Measurements from ENCODE around the gene JAG1.

The JAG1 gene

DNA sequence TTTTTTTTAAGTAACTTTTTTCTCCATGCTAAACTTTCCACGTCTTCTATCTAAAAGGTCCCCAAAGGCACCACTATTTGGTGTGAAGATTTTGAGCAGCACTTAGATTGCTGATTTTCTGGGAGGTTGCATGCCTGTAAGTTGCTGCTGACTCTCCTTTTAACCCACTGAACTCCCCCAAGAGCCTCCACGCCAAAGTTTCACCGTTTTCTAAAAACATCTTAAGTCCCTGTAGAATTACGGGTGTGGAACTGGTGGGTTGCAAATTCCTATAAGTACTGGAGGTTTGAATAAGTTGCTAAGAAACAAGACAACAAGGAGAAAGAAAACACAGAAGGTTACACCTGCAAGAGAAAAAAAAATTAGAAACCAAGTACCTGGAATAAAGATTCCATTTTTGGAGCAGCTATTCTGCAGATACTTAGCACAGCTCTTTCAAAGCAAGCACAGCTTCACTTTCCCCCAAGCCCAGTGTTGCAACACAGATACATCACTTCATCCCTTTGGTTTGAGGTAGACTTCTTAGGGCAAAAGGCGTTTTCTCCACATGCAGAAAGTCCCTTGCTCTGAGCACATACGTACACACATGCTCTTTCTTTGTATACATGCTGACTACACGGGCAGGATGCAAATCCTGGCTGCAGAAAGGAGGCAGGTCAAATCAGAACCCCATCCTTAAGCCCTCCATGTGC, 5.0 kb downstream of the JAG1 start:
- no peak for DNase-seq (ENCODE audit: low read depth, low spot score)

DNA sequence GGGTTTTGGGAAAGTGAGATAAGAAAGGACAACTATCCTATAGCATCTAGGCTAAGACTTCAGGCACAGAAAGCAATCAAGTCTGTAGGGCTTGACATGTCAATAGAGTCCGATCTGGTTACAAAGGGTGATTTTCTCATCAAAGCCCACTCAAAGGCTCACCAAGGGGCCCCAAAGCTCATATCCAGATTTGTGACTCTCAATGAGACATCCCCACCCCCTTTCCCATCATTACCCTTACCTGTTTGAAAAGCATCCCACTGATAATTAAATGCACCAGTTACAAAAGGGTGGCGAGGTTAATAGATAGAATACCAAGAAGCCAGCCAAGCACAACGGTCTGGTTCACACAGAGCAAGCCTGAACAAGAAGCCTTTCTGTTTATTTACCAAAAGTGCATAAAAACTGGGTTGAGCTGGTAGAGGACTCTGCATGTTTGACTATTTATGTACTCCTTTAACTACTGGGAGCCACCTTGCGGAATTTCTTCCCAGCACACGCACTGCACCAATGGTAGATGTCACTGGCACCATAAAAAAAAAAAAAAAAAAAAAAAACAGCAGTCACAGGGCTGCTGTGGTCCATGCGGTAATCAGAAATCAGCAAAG, 6.1 kb downstream of the JAG1 start:
- DNase-seq (ENCODE audit: low read depth, low spot score) = no peak

DNA sequence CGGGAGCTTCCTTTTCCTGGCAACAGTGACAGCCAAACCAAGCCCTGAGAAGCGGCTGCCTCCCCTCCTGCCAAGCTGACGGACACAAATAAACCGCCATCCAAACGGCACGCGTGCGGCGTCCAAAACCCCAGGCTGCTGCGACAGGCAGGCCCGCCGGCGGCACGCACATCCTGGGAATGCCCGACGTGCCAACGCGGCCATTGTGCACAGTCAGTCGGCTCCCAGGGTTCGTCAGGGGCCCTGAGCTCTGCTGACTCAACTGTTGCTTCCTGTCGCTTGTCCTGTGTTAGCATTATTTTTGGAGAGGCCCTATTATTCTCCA, 6.8 kb downstream of the JAG1 start:
- no peak for DNase-seq (ENCODE audit: low read depth, low spot score)

DNA sequence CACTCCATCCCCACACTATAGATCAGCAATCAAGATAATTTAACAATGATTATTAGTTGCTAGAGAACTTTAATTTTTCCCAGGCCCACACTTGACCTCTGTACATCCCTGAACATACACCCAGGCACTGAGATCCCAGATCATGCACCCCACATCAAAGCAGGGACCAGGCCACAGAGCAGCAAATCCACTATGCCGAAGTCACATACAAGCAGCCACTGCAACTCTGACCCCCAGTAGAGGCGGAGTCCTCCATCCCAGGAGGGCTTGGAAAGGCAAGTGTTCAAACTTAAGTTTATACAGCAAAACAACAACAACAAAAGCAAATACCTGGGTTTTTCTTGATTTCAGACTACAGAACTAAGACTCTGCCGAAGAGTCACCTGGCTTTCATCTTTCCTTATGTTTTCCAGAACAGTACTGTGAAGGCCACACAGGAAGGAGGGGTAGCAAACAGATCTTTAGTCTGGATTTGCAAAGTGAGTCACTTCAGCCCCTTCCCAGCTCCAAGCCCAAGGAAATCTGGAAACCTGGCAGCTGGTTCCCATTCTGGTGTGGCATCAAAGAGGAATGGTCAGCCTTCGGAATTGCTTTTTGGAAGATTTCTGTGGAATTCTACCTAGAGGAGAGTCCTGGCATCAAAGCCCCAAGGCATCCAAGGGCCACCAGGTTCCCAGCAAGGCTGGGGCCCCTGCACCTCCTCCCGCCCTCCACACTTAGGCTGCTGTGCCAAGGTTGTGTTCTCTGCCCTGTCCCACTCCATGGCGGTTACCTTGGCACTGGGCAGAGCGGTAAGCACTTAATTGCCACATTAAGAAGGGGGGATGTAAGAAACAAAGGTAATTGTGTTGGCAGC, 7.3 kb downstream of the JAG1 start:
- DNase-seq (ENCODE audit: low read depth, low spot score) = no peak

DNA sequence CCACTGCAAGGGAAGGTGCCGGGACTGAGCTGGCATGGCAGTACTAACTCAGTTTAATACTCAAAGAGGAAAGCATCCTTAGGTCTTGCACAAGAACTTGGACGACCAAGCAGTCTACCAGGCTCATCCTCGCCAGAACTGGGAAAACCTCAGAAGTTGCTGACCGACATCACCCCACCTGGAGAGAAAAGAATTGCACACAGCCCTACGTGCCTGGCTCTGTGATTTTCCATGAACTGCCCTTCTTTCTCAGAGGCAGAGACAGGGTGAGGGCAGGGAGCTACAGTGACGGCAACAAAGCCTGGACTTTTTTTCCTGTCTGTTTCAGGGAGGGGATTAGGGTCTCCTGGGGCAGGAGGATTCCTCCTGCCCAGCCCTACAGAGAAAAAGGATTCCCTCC, 8.0 kb downstream of the JAG1 start:
- no peak for DNase-seq (ENCODE audit: low read depth, low spot score)

- no peak for DNase-seq (ENCODE audit: low read depth, low spot score)
These were observed 8.7 kb downstream of the JAG1 start for GRCh38 chr20:10665027-10665561.

GRCh38 chr20:10663756-10664155, 10.0 kb downstream of the JAG1 start:
- no peak for DNase-seq (ENCODE audit: low read depth, low spot score)

DNA sequence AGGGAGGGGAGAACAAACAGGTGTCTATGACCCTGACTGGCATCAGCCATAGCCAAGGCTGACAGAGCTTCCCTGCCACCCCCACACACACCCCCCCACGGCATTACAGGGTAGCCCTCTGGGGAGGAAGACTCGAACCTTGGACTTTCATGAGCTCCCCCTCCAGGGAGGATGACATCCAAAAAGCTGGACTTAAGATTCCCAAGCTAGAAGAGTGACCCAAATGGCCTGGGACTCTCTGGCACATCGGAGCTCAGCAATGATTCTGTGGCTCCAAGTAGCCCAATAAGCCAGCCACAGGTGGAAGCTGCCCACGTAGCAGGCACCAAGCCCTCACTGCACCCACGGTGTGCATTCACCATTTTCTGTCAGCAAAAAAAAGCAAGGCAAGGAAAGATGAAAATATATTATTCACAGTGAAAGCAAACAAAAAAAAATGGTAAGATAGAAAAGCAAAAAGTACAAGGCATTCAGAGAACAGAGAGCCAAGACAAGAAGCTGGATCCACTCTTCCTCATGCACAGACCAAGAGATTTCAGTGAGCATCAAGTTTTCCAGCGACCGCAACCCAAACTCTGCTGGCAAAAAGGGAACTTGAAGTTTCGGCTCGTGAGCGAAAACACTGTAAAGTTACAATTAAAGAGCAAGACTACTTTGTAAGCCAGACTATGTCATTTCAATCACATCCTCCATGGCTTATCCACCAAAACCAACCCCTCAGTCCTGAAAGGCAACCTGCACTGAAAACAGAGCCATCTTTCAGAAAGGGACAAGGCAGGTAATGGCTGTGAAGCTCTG, 10.9 kb downstream of the JAG1 start:
- DNase-seq (ENCODE audit: low read depth, low spot score) = no peak

GRCh38 chr20:10662151-10662550, 11.6 kb downstream of the JAG1 start:
- DNase-seq (ENCODE audit: low read depth, low spot score) = no peak

DNA sequence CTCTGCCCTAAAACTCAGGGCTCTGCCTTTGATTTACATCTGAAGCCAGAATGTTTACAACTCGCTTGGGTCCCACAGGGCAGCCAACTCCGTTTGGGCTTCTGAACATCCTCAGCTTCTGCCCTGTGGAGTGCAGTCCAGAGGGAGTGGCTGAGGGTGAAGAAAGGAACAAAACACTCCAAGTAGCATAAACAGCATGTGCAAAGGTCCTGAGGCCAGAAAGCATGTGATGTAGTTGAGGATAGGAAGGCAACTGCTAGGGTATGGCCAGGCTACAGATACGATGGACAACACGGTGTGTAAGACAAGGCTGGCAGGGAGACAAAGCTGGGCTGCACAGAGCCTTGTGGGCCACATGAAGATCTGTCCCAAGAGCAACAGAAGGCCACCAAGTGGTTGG, 12.5 kb downstream of the JAG1 start:
- no peak for DNase-seq (ENCODE audit: low read depth, low spot score)

- no peak for DNase-seq (ENCODE audit: low read depth, low spot score)
These were observed 13.1 kb downstream of the JAG1 start for GRCh38 chr20:10660661-10661060.

- no peak for DNase-seq (ENCODE audit: low read depth, low spot score)
These were observed 13.9 kb downstream of the JAG1 start for GRCh38 chr20:10659651-10660601.

DNA sequence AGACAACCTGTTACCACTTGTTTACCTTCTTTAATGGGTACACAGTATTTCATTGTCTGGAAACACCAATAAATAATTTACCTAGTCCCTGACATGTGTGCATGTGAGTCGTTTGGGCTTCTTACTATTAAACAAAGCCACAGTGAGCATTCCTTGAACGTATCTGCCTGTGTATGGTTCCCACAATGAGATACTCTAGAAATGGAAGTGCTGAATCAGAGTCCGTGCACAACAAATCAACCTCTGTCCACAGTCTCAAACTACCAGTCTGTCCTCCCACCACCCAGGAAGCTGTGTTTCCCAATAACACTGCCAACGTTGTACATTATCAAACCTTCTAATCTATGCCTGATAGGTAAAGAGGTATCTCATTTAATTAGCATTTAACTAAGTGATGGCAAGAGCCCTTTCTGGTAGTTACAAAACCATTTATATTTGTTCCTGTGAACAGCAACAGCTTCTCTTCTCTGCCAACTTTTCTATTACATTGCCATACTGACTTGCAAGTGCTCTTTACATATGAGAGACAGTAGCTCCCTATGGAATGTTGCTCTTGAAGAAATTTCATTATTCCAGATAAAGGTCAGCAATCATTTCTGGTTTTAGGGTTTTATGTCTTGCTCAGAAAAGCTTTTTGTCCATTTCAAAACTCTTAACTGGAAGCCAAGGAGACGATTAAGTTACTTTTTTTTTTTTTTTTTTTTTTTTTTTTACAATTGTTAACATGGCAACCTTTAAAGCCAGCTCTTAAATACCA, 14.7 kb downstream of the JAG1 start:
- DNase-seq (ENCODE audit: low read depth, low spot score) = no peak

DNA sequence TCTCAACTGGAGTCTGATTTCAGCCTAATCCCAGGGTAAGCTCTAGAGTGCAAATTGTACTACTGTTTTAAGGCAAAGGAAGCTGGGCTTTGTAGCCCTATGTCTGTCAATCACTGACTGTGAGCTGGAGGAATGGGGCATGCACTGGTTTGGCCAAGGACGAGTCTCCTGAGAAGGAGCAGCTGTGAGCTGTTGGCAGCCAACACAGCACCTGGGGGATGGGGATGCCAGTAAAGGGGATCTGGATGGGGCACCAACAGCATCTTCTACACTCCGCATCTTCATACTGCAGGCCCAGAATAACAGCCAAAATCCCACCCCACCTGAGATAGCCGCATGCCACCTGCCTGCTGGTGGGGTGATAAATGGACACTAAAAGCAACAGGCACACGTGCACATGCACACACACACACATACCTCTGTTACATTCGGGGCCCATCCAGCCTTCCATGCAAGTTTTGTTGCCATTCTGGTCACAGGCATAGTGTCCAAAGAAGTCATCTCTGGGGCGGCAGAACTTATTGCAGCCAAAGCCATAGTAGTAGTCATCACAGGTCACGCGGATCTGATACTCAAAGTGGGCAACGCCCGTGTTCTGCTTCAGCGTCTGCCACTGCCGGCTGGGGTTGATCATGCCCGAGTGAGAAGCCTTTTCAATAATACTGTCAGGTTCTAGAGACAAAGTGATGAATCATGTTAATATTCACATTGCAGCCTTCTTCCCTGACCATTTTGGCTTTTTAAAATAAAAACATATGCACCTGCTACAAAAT, 15.6 kb downstream of the JAG1 start:
- DNase-seq (ENCODE audit: low read depth, low spot score) = no peak

DNA sequence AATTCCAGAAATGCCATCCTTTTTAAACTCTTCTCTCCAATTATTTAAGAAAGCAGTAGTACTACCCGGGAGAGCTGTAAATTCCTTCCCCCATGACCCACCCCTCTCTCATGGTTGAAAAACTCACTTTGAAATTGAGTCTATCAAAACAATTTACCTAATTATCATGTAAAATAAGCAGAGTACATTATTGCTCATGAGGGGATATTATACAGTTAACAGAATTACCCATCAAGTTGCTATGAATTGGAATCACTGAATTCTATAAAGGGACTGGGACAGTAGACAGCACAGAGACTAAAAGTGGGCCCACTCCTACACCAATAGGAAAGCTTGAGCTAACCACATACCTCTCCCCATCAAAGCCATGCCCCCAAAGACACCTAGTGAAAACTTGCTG, 16.3 kb downstream of the JAG1 start:
- DNase-seq (ENCODE audit: low read depth, low spot score) = no peak

DNA sequence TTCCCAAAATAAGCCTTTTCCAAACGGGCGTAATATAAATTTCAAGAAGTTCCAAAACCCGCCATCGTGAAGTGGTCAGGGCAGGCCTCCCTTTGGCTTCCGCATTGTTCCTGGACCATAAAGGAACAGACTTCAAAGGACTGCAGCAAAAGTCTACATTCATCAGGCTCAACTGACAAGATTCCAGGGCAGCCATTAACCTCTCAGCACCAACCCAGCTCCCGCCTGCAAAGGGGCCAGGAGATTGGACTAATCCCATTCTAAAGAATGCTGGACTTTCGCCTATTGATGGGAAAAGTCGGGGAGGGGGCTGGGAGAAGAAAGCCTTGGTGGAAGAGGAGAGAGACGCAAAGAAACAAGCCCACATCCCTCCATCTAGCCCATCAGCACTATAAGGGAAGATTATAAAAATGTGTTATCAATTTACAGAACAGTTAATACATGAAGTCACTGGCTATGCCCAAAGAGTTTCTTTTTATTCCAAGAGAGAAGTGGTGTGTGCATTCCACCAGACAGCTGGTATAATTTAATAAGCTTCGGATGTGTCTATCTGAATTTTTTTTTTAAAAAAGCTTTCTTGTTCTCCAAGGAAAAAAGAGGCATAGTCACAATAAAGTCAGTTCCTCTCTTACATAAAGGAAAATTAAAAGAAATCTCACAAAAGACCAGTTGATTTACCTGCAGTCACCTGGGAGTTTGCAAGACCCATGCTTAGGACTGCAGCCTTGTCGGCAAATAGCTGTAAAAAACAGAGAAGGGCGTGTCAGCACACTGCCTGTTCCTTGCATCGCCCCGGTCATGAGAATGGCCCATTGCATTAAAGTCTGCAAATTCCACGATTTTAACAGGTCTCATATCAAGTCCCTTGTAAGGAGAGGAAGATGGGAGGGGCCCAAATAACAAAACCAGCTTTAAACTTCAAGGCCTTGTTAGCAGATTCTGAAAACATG, 17.8 kb downstream of the JAG1 start:
- no peak for DNase-seq (ENCODE audit: low read depth, low spot score)

DNA sequence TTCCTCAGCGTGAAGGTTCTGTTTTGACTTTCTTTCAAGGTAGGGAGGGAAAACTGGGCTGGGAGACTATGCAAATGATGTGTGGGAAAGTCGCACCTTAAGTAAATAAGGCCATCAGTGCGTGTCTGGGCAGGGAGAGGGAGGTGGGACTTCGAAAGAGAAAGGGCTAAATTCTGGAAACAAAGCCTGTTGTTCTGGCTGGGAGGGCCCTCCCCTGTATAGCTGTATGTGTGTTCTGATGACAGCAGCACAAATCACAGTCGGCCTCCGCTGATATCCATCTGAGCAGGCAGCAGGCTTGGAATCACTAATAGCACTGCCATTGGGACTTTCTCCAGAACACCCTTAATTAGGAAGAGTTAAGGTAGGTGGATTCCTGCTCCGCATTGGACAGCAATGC, 19.2 kb downstream of the JAG1 start:
- no peak for DNase-seq (ENCODE audit: low read depth, low spot score)

DNA sequence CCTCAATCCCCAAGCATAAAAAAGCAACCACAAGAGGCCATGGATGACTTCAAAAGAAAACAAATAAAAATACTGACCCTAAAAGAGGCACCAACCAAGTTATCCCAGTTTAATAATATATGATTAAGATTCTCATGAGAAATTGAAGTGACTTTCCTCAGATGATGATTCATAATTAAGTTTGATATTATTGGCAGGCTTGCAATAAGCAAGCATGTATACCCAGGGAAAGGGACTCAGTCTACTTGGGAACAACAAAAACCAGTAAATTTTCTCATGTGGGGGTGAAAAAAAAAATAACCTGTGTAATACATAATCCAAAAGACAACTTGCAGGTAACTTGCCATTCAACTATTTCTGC, 19.6 kb downstream of the JAG1 start:
- DNase-seq (ENCODE audit: low read depth, low spot score) = no peak

Measured in iPS DF 19.7 (cell line).